ENCODE results near the gene CRY2. TPM values are rescaled to one million over a fixed set of nuclear protein-coding genes. Genes with fewer than 3 reads are reported as not detected.

CRY2 gene
- total and polyA plus RNA-seq, 7 experiments from 2014 or later: 26.9 to 202 (median 66.0) TPM

DNA sequence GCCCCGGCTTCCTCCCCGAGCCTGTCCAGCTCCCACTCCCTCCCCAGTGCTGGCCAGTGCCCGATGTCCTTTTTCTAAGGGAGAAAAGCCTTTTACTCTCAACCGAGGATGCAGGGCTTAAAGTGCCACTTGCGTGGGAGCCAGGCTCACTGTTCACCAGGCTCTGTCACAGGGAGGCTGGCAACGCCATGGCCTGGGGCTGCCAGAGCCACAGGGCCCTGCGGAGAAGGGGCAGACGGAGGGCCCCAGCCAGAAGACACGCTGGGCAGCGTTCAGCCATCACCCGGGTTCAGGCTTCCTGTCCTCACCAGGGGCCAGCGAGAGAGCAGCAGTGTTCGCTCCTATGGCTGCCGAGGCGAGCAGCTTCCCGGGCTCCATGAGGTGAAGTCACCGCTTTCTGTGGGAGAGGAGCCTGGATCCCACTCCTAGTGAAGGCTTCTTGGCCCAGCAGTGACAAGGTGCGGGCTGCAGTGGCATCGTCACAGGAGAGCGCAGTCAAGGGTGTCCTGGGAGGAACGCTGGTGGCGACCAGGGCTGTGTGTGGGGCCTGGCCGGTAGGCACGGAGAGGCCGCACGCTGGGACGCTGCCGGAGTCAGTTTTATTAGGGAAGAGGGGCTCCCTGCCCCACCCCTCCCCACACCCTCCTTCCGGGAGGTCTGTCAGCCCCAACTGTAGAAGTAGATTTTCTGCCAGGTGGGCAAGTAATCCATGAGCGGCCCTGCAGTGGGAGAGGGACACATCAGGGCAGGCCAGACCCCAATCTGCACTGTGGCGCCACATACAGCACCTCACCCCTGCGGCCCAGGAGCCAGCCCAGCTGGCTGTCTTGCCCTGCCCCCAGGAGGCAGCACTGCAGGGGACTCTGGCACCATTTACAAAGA, 62.6 kb downstream of the CRY2 start:
- Histone ChIP-seq H3K9me3 (ENCODE audit: control insufficient read depth in 2 of 3, low read length in 3 of 3) (no peaks in the 10 kb centered on the region), H3K4me3 (ENCODE audit: low read length) (no peak overlapping the region), H3K27me3 (ENCODE audit: control insufficient read depth in 2 of 2, insufficient read depth in 2 of 2, low read length in 2 of 2) (no peaks in the 10 kb centered on the region), H3K27ac (ENCODE audit: low read depth, low read length) (no peak overlapping the region), H3K36me3 (ENCODE audit: control insufficient read depth in 2 of 3, insufficient read depth in 3 of 3, low read length in 3 of 3) (peaks cover 0 to 51% (median under 1%) of the 10 kb centered on the region in 3 experiments), H3K4me1 (ENCODE audit: control insufficient read depth in 2 of 2, insufficient read depth in 2 of 2, low read length in 2 of 2) (no peaks in the 10 kb centered on the region)
- H3K27me3 Mint-ChIP-seq: no peaks in the 10 kb centered on the region
- H3K27ac Mint-ChIP-seq: no peak overlapping the region
- no peaks in the 10 kb centered on the region for H3K9me3 Mint-ChIP-seq
- no peak overlapping the region for H3K4me3 Mint-ChIP-seq
- ATAC-seq (no peak), DNase-seq (no peak)
- intact Hi-C loops (cut with micrococcal nuclease): no loop called here
- H3K4me1 Mint-ChIP-seq: peaks cover 0 to 23% (median 3%) of the 10 kb centered on the region in 7 donors
- peaks cover 0 to 5% (median 3%) of the 10 kb centered on the region in 5 donors for H3K36me3 Mint-ChIP-seq
- ChIA-PET CTCF (no interaction called here), POLR2A (interaction anchor here (0.9 to 1.5 kb wide), 2 partner anchors 8 to 63 kb away, joined by 4 to 5 read pairs; partner anchors contain the start of gene PEX16)

DNA sequence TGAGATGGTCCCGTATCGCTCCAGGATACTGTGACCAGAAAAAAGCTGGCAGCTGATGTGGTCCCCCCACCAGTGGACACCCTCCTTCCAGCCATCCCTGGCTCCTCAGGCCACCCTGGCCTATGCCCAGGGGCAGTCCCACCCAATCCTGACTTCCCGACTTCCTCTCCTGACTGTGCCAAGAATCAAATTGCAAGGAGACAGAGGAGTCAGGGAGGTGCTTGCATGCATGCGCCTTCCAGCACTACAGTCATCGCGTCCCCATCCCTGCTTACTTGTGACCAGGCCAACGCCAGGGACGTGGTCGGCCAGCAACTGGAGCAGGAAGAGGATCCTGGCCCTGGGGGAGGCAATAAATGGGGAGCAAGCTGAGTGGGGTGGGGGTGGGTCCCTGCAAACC, 63.3 kb downstream of the CRY2 start:
- DNase-seq (no peak), ATAC-seq (no peak)
- H3K4me3 ChIP-seq (ENCODE audit: low read length): no peak overlapping the region
- peaks cover 0 to 10% (median 3%) of the 10 kb centered on the region in 5 donors for H3K36me3 Mint-ChIP-seq
- peaks cover 2 to 59% (median 7%) of the 10 kb centered on the region in 3 experiments for H3K36me3 ChIP-seq (ENCODE audit: control insufficient read depth in 2 of 3, insufficient read depth in 3 of 3, low read length in 3 of 3)
- ChIA-PET CTCF (no interaction called here), POLR2A (no interaction called here)
- intact Hi-C loops (cut with micrococcal nuclease): no loop called here
- H3K27me3 Mint-ChIP-seq: no peaks in the 10 kb centered on the region
- H3K27ac Mint-ChIP-seq: peak overlapping the region in 1 of 9 donors; percentile 59
- peaks cover 1 to 24% (median 10%) of the 10 kb centered on the region in 7 donors for H3K4me1 Mint-ChIP-seq
- no peaks in the 10 kb centered on the region for H3K9me3 Mint-ChIP-seq
- H3K4me1 ChIP-seq (ENCODE audit: control insufficient read depth in 2 of 2, insufficient read depth in 2 of 2, low read length in 2 of 2): peaks cover 0 to 3% of the 10 kb centered on the region in 2 donors
- no peaks in the 10 kb centered on the region for H3K27me3 ChIP-seq (ENCODE audit: control insufficient read depth in 2 of 2, insufficient read depth in 2 of 2, low read length in 2 of 2)
- H3K4me3 Mint-ChIP-seq: no peak overlapping the region
- no peaks in the 10 kb centered on the region for H3K9me3 ChIP-seq (ENCODE audit: control insufficient read depth in 2 of 3, low read length in 3 of 3)
- no peak overlapping the region for H3K27ac ChIP-seq (ENCODE audit: low read depth, low read length)

DNA sequence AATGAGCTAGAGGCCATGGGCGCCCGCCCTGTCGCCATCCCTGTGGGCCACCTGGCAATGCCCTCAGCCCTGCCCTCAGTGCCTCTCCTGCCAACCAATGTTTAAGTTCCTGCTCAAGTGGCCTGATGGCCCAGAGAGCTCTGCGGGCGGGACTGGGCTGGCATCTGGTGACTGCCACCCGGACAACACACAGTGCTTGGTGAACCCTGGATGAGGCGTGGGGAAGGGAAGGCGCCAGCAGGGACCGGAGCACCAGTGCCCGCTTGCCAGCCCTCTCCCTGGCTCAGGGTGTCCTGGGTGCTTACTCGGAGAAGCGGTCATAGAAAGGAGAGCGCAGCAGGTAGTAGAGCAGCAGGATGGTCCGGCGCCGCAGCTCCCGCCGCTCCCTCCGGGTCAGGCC, 66.2 kb downstream of the CRY2 start:
- intact Hi-C loops (cut with micrococcal nuclease): no loop called here
- peaks cover 0 to 11% (median 5%) of the 10 kb centered on the region in 5 donors for H3K36me3 Mint-ChIP-seq
- CTCF ChIA-PET: no interaction called here
- peak overlapping the region in 1 of 9 donors; percentile 31 for H3K27ac Mint-ChIP-seq
- peaks cover 14 to 22% of the 10 kb centered on the region in 2 donors for H3K4me1 ChIP-seq (ENCODE audit: control insufficient read depth in 2 of 2, insufficient read depth in 2 of 2, low read length in 2 of 2)
- H3K4me3 Mint-ChIP-seq: no peak overlapping the region
- H3K27me3 ChIP-seq (ENCODE audit: control insufficient read depth in 2 of 2, insufficient read depth in 2 of 2, low read length in 2 of 2): no peaks in the 10 kb centered on the region
- no peak for DNase-seq
- peaks cover 0 to 3% (median 0%) of the 10 kb centered on the region in 11 donors for H3K9me3 Mint-ChIP-seq
- H3K36me3 ChIP-seq (ENCODE audit: control insufficient read depth in 2 of 3, insufficient read depth in 3 of 3, low read length in 3 of 3): peaks cover 5 to 63% (median 9%) of the 10 kb centered on the region in 3 experiments
- H3K9me3 ChIP-seq (ENCODE audit: control insufficient read depth in 2 of 3, low read length in 3 of 3): no peaks in the 10 kb centered on the region
- H3K4me3 ChIP-seq (ENCODE audit: low read length): no peak overlapping the region
- POLR2A ChIA-PET: no interaction called here
- H3K4me1 Mint-ChIP-seq: peaks cover 15 to 41% (median 25%) of the 10 kb centered on the region in 7 donors
- ATAC-seq: no peak
- H3K27me3 Mint-ChIP-seq: no peaks in the 10 kb centered on the region
- H3K27ac ChIP-seq (ENCODE audit: low read depth, low read length): no peak overlapping the region

DNA sequence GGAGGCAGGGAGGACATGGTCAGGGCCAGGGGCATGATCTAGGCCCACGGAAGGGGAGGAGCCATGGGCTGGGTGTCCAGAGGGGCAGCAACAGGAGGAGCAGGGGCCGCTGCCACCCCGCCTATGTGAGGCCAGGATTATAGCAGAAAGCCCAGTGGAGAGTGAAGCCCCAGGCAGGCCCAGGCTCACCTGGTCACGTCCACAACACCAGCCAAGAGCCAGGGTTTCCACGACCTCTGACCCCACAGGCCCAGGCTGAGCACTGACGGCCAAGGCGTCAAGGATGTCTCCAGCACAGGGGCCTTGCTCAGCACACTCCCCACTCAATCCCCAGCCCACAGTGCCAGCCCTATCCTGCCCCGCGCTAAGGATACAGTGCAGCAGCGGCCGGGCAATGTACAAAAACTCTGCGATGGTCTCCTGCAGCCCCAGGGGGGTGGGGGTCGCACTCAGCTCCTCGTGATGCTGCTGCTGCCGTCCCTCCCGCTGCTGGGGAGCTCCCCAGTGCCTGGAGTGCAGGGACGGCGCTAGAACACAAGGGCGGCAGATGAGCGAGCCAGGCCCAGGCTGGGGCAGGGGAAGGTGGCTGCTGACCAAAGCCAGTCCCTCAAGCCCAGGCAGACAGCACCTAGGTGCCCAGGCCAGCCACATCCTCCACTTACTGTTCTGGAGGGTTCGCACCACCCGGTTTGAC, 66.8 kb downstream of the CRY2 start:
- peaks cover 19 to 45% (median 26%) of the 10 kb centered on the region in 7 donors for H3K4me1 Mint-ChIP-seq
- DNase-seq: no peak
- peak overlapping the region in 2 of 10 donors; percentile 14 to 30 for H3K4me3 Mint-ChIP-seq
- H3K27me3 Mint-ChIP-seq: no peaks in the 10 kb centered on the region
- Histone ChIP-seq H3K27me3 (ENCODE audit: control insufficient read depth in 2 of 2, insufficient read depth in 2 of 2, low read length in 2 of 2) (no peaks in the 10 kb centered on the region), H3K27ac (ENCODE audit: low read depth, low read length) (no peak overlapping the region), H3K4me1 (ENCODE audit: control insufficient read depth in 2 of 2, insufficient read depth in 2 of 2, low read length in 2 of 2) (peaks cover 20 to 27% of the 10 kb centered on the region in 2 donors), H3K36me3 (ENCODE audit: control insufficient read depth in 2 of 3, insufficient read depth in 3 of 3, low read length in 3 of 3) (peaks cover 5 to 61% (median 9%) of the 10 kb centered on the region in 3 experiments), H3K9me3 (ENCODE audit: control insufficient read depth in 2 of 3, low read length in 3 of 3) (no peaks in the 10 kb centered on the region), H3K4me3 (ENCODE audit: low read length) (no peak overlapping the region)
- CTCF ChIA-PET: no interaction called here
- H3K9me3 Mint-ChIP-seq: peaks cover 0 to 3% (median 0%) of the 10 kb centered on the region in 11 donors
- ATAC-seq: no peak
- H3K27ac Mint-ChIP-seq: peak overlapping the region in 1 of 9 donors; percentile 38
- POLR2A ChIA-PET: no interaction called here
- intact Hi-C loops (cut with micrococcal nuclease): no loop called here
- H3K36me3 Mint-ChIP-seq: peaks cover 0 to 11% (median 5%) of the 10 kb centered on the region in 5 donors

DNA sequence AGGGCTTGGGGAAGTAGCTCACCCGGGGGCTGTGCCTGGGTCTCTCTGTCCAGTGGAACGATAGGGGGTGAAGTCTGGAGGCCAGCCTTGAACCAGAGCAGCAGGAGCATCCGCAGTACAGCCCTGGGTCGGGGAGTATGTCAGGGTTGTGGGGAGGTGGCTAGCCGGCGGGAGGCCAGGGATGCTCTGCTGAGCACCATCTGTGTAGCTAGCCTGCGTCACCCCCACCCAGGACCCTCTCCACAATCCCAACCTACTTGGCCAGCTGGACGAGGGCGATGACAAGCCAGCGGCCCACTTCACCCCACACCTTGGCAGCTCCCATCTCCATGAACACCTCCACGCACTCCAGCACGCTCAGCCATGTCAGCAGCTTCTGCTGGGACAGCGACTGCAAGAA, 68.2 kb downstream of the CRY2 start:
- DNase-seq (no peak), ATAC-seq (no peak)
- peaks cover 0 to 11% (median 5%) of the 10 kb centered on the region in 5 donors for H3K36me3 Mint-ChIP-seq
- Histone ChIP-seq H3K27me3 (ENCODE audit: control insufficient read depth in 2 of 2, insufficient read depth in 2 of 2, low read length in 2 of 2) (no peaks in the 10 kb centered on the region), H3K27ac (ENCODE audit: low read depth, low read length) (no peak overlapping the region), H3K9me3 (ENCODE audit: control insufficient read depth in 2 of 3, low read length in 3 of 3) (no peaks in the 10 kb centered on the region), H3K36me3 (ENCODE audit: control insufficient read depth in 2 of 3, insufficient read depth in 3 of 3, low read length in 3 of 3) (peaks cover 5 to 47% (median 9%) of the 10 kb centered on the region in 3 experiments), H3K4me3 (ENCODE audit: low read length) (no peak overlapping the region), H3K4me1 (ENCODE audit: control insufficient read depth in 2 of 2, insufficient read depth in 2 of 2, low read length in 2 of 2) (peaks cover 24 to 36% of the 10 kb centered on the region in 2 donors)
- H3K27ac Mint-ChIP-seq: peak overlapping the region in 2 of 9 donors; percentile 66 to 77
- ChIA-PET CTCF (no interaction called here), POLR2A (interaction anchor here (0.6 to 3.3 kb wide), 2 partner anchors 69 to 700 kb away, joined by 3 to 17 read pairs; partner anchors contain the start of gene CRY2)
- H3K9me3 Mint-ChIP-seq: peaks cover 0 to 3% (median 0%) of the 10 kb centered on the region in 11 donors
- no peaks in the 10 kb centered on the region for H3K27me3 Mint-ChIP-seq
- intact Hi-C loops (cut with micrococcal nuclease): loop anchor here (5.0 kb wide), 5 partner anchors 322 to 1637 kb away; partner anchors contain the start of genes ARFGAP2 (in 1 of the 2), ATG13 (in 1 of the 2), CELF1 (in 1 of the 2) and CSTPP1 (in 1 of the 2)
- peaks cover 28 to 59% (median 39%) of the 10 kb centered on the region in 7 donors for H3K4me1 Mint-ChIP-seq
- peak overlapping the region in 4 of 10 donors; percentile 29 to 59 (median 39) for H3K4me3 Mint-ChIP-seq

DNA sequence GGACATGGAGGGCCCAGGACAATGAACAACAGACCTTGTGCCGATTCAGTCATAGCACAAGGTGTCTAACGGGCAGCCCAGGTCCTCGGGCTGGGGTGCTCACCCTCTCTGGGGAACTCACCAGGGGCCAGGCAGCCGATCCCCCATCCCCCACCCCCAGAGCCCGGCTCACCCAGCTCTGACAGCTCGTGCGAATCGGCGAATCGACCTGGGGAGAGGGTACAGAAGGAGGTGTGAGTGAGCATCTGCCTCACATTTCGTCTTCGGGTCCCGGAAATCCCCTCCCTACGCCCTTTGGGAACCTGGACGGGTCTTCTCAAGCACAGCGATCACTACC, 70.0 kb downstream of the CRY2 start:
- intact Hi-C loops (cut with micrococcal nuclease): loop anchor here (5.0 kb wide), 5 partner anchors 320 to 1635 kb away; partner anchors contain the start of genes ARFGAP2 (in 1 of the 2), ATG13 (in 1 of the 2), CELF1 (in 1 of the 2) and CSTPP1 (in 1 of the 2)

More for the DNA sequence above, 70.0 kb downstream of the CRY2 start:
- ChIA-PET CTCF (no interaction called here), POLR2A (interaction anchor here (0.9 to 3.3 kb wide), 9 partner anchors 8 to 780 kb away, joined by 3 to 26 read pairs (median 4); partner anchors contain the start of gene CRY2)
- Histone ChIP-seq H3K9me3 (ENCODE audit: control insufficient read depth in 2 of 3, low read length in 3 of 3) (no peaks in the 10 kb centered on the region), H3K27ac (ENCODE audit: low read depth, low read length) (peak overlapping the region; percentile 87), H3K4me1 (ENCODE audit: control insufficient read depth in 2 of 2, insufficient read depth in 2 of 2, low read length in 2 of 2) (peaks cover 24 to 36% of the 10 kb centered on the region in 2 donors), H3K27me3 (ENCODE audit: control insufficient read depth in 2 of 2, insufficient read depth in 2 of 2, low read length in 2 of 2) (no peaks in the 10 kb centered on the region), H3K36me3 (ENCODE audit: control insufficient read depth in 2 of 3, insufficient read depth in 3 of 3, low read length in 3 of 3) (peaks cover 5 to 35% (median 9%) of the 10 kb centered on the region in 3 experiments), H3K4me3 (ENCODE audit: low read length) (peak overlapping the region; percentile 72)
- H3K4me1 Mint-ChIP-seq: peaks cover 31 to 66% (median 49%) of the 10 kb centered on the region in 7 donors
- DNase-seq (no peak), ATAC-seq (no peak)
- H3K27ac Mint-ChIP-seq: peak overlapping the region; percentile 91 to 100 (median 98)
- H3K4me3 Mint-ChIP-seq: peak overlapping the region; percentile 86 to 98 (median 96)
- H3K27me3 Mint-ChIP-seq: peaks cover 0 to 13% (median 4%) of the 10 kb centered on the region in 5 donors
- H3K9me3 Mint-ChIP-seq: peaks cover 0 to 3% (median 0%) of the 10 kb centered on the region in 11 donors
- peaks cover 0 to 8% (median 0%) of the 10 kb centered on the region in 5 donors for H3K36me3 Mint-ChIP-seq

Measured in naive thymus-derived CD4-positive, alpha-beta T cell (primary cell).